Small intestine (tissue), 7 donors: ENCODE data around the gene PHRF1. TPM values are rescaled to one million over a fixed set of nuclear protein-coding genes. Genes with fewer than 3 reads are reported as not detected.

ENCODE experiments used
- DNase-seq, 2 donors: peaks; one replicate each; pipeline versions ENCODE4 v3.0.0 to v3.0.0-alpha.2; 2013
- FAIRE-seq: peaks from 2 replicates; lab custom pipeline; 2012; peaks lifted over from hg19 to GRCh38; lab: Jason Lieb, UNC
- H3K27ac ChIP-seq, 3 donors: one replicate each; pipeline ENCODE4 v1.5.1; 2013; ENCODE audit warnings: low read length in 2 of 3, mild to moderate bottlenecking in 2 of 3, control low read depth in 1 of 3, inconsistent platforms in 1 of 3, low read depth in 1 of 3, moderate library complexity in 1 of 3
- H3K27me3 ChIP-seq, 3 donors: one replicate each; pipeline ENCODE4 v1.6.1; 2013; ENCODE audit warnings: low read length in 3 of 3, inconsistent platforms in 1 of 3; ENCODE audit not compliant: control insufficient read depth in 3 of 3, insufficient read depth in 3 of 3
- H3K36me3 ChIP-seq, 3 donors: one replicate each; pipeline ENCODE4 v1.6.1; 2013; ENCODE audit warnings: low read length in 3 of 3, inconsistent platforms in 1 of 3, low read depth in 1 of 3, mild to moderate bottlenecking in 1 of 3, moderate library complexity in 1 of 3; ENCODE audit not compliant: control insufficient read depth in 3 of 3, insufficient read depth in 2 of 3
- H3K4me1 ChIP-seq, 3 donors: one replicate each; pipeline ENCODE4 v1.6.1; 2013; ENCODE audit warnings: low read length in 2 of 3, inconsistent platforms in 1 of 3, low read depth in 1 of 3, mild to moderate bottlenecking in 1 of 3, moderate library complexity in 1 of 3; ENCODE audit not compliant: control insufficient read depth in 3 of 3, insufficient read depth in 2 of 3
- H3K4me3 ChIP-seq, 3 donors: one replicate each; pipeline ENCODE4 v1.5.1; 2013; ENCODE audit warnings: low read length in 3 of 3, control low read depth in 1 of 3, inconsistent platforms in 1 of 3, low read depth in 1 of 3, mild to moderate bottlenecking in 1 of 3, moderate library complexity in 1 of 3
- H3K9me3 ChIP-seq, 2 donors: one replicate each; pipeline ENCODE4 v1.6.1; 2013; ENCODE audit warnings: low read depth in 1 of 2, low read length in 1 of 2; ENCODE audit not compliant: control insufficient read depth in 2 of 2, insufficient read depth in 1 of 2
- WGBS, 3 donors: extraction: QIAGEN DNeasy Blood & Tissue Kit; methylation state at CpG; one replicate each; pipeline ENCODE4 v1.1.7; 2013; 5-methylcytosine and 5-hydroxymethylcytosine counted together
- polyA plus RNA-seq, 4 donors: library from polyadenylated mRNA; stranded (reverse) in 3 of 4; unstranded in 1 of 4; fragments of 200-250 nt in 3 of 4; fragments of 120-200 nt in 1 of 4; gene quantifications; one replicate each; pipeline versions ENCODE4 v1.2.1 to v1.2.3, GENCODE V29; 2013
- donor health status: healthy with polysubstance abuse.
- donor health status: control.
- donor health status: control.
- donor health status: Bipolar disorder and iron deficiency.
- donor health status: healthy.

The PHRF1 gene
- polyA plus RNA-seq, 4 donors, result 14.6 to 43.3 (median 23.6) TPM

- Histone ChIP-seq H3K9me3 (no peaks in the 10 kb centered on the region), H3K36me3 (peaks cover 0 to 45% (median 7%) of the 10 kb centered on the region in 3 donors), H3K27ac (no peak overlapping the region), H3K27me3 (peaks cover 0 to 6% (median 0%) of the 10 kb centered on the region in 3 donors), H3K4me1 (peaks cover 0 to 43% (median 1%) of the 10 kb centered on the region in 3 donors), H3K4me3 (no peak overlapping the region)
- FAIRE-seq (no peak), DNase-seq (no peak)
- WGBS, 3 donors, result 79 to 85% (median 80%) methylated on average over 12 of the region's 12 CpGs
These were observed 12.3 kb upstream of the PHRF1 start for GRCh38 chr11:563812-564578.

GRCh38 chr11:565921-566509 lies 10.3 kb upstream of the PHRF1 start:
- H3K27ac ChIP-seq, result peak overlapping the region in 1 of 3 donors; percentile 26
- H3K9me3 ChIP-seq, result no peaks in the 10 kb centered on the region
- WGBS, 3 donors, result 71 to 80% (median 80%) methylated on average over 12 of the region's 12 CpGs

GRCh38 chr11:567011-567628 lies 9.2 kb upstream of the PHRF1 start:
- H3K36me3 ChIP-seq, result peaks cover 0 to 39% (median 7%) of the 10 kb centered on the region in 3 donors
- FAIRE-seq, result no peak
- WGBS, 3 donors, result 72 to 91% (median 90%) methylated on average over 17 to 18 of the region's 18 CpGs
- H3K4me3 ChIP-seq, result peak overlapping the region in 2 of 3 donors; percentile 46 to 51
- DNase-seq, result no peak
- H3K9me3 ChIP-seq, result no peaks in the 10 kb centered on the region
- peaks cover 3 to 28% (median 7%) of the 10 kb centered on the region in 3 donors for H3K4me1 ChIP-seq
- H3K27me3 ChIP-seq, result peaks cover 0 to 8% (median 2%) of the 10 kb centered on the region in 3 donors
- peak overlapping the region in 2 of 3 donors; percentile 17 to 32 for H3K27ac ChIP-seq

More at GRCh38 chr11:565921-566509, 10.3 kb upstream of the PHRF1 start:
- peaks cover 3 to 35% (median 7%) of the 10 kb centered on the region in 3 donors for H3K4me1 ChIP-seq
- peaks cover 0 to 45% (median 7%) of the 10 kb centered on the region in 3 donors for H3K36me3 ChIP-seq
- no peak overlapping the region for H3K4me3 ChIP-seq
- H3K27me3 ChIP-seq, result peaks cover 0 to 8% (median 0%) of the 10 kb centered on the region in 3 donors
- DNase-seq, result no peak
- FAIRE-seq, result no peak

DNA sequence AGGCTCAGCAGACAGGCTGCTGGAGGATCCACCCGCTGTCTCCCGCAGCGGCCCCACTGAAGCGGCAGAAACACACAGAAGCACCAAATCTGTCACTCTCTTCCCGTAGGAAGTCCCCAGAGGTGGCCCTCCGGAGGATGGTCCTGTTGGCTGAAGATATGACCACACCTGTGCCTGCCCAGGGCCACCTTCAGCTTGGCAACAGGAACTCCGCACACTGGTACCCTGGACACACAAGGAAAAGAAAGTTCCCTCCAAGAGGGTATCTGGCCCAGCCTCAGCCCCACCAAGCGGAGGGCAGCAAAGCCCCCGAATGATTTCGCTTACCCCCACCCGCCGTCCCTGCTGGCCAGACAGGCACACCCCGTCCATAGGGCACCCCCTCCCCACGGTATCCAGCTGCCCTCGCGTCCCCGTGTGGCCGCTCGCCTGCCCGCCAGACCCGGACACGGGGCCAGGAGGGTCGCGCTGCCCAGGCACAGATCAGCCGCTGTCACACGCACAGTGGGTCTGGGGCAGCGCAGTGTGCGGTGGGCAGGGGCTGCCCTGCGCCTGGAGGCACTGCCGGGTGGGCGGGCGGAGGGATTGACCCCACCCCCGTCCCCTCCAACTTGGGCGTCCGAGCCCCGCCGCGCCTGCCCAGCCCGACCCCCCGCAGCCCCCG lies 8.5 kb upstream of the PHRF1 start:
- no peaks in the 10 kb centered on the region for H3K9me3 ChIP-seq
- 26 to 40% (median 35%) methylated on average over 27 to 41 of the region's 41 CpGs for WGBS, 3 donors
- H3K36me3 ChIP-seq, result peaks cover 0 to 32% (median 2%) of the 10 kb centered on the region in 3 donors
- H3K4me3 ChIP-seq, result peak overlapping the region; percentile 51 to 87 (median 60)
- FAIRE-seq (no peak), DNase-seq (peak in 1 of 2 donors; percentile 32)
- peaks cover 3 to 22% (median 7%) of the 10 kb centered on the region in 3 donors for H3K4me1 ChIP-seq
- H3K27me3 ChIP-seq, result peaks cover 0 to 9% (median 2%) of the 10 kb centered on the region in 3 donors
- H3K27ac ChIP-seq, result peak overlapping the region in 2 of 3 donors; percentile 43 to 79

- Histone ChIP-seq H3K36me3 (peaks cover 0 to 24% (median 0%) of the 10 kb centered on the region in 3 donors), H3K9me3 (no peaks in the 10 kb centered on the region), H3K27me3 (peaks cover 0 to 16% (median 2%) of the 10 kb centered on the region in 3 donors), H3K4me3 (peak overlapping the region; percentile 58 to 87 (median 87)), H3K27ac (peak overlapping the region; percentile 6 to 96 (median 82)), H3K4me1 (peaks cover 3 to 22% (median 7%) of the 10 kb centered on the region in 3 donors)
- no peak for FAIRE-seq
- 1% methylated on average over 52 to 123 of the region's 123 CpGs for WGBS, 3 donors
- DNase-seq, result peak; percentile 94 to 98
These were observed 7.7 kb upstream of the PHRF1 start for GRCh38 chr11:568306-569157.

DNA sequence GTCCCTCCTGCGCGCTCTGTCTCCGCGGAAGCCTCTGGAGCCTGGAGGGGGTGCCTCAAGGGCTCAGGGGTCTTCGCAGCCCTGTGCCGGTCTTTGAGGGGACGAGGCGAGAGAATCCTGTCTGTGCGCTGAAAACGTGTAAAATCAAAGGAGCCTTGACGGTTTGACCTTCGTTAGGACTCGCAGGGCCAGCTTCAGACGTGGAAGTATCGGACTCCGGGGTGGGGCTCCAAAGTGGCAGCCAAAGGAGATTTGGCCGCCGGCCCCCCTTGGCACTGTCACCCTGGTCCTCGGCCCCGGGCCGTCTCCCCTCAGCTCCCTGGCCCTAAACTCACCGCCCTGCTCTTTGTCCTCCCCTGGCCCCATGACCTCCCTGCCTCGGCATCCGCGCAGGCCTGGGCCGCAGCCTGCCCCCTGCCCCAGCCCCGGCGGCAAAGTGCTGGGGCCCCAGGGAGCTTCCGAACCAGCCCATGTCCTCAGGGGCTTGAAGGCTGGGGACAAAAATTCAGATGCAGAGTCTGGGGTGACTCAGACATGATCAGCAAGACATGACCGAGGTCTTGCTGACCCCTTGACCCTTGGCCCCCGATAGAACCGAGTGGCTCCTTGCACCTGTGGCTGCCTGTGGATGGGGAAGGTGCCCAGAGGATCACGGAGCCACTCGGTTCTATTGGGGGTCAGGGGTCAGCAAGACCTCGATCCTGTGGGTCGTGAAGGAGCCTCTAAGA lies 6.9 kb upstream of the PHRF1 start:
- H3K27ac ChIP-seq, result peak overlapping the region; percentile 6 to 96 (median 82)
- DNase-seq (peak in 1 of 2 donors; percentile 48), FAIRE-seq (no peak)
- no peaks in the 10 kb centered on the region for H3K9me3 ChIP-seq
- H3K36me3 ChIP-seq, result peaks cover 0 to 17% (median 0%) of the 10 kb centered on the region in 3 donors
- H3K27me3 ChIP-seq, result peaks cover 0 to 21% (median 2%) of the 10 kb centered on the region in 3 donors
- H3K4me3 ChIP-seq, result peak overlapping the region; percentile 58 to 87 (median 87)
- WGBS, 3 donors, result 10 to 35% (median 23%) methylated on average over 36 of the region's 36 CpGs
- peaks cover 3 to 24% (median 7%) of the 10 kb centered on the region in 3 donors for H3K4me1 ChIP-seq

DNA sequence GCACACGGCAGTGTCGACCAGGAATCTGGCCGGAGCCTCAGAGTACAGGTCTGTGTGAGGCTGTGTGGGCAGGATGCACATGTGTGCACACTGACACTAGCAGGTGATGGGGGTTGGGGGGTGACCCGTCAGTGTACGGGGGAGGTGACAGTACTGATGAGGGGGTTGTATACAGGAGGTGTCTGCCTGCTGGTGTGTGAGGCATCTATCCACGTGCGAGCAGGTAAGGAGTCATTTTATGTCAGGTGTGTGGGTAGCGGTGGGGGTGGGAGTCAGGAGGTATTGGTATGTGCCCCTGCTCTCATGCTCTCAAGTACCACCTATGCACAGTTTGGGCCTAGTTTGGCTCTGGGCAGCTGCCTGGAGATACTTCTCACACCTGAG lies 4.5 kb upstream of the PHRF1 start:
- H3K4me3 ChIP-seq, result no peak overlapping the region
- 71 to 74% (median 72%) methylated on average over 8 of the region's 8 CpGs for WGBS, 3 donors
- FAIRE-seq (no peak), DNase-seq (no peak)
- H3K36me3 ChIP-seq, result peaks cover 0 to 7% (median 0%) of the 10 kb centered on the region in 3 donors
- no peak overlapping the region for H3K27ac ChIP-seq
- H3K4me1 ChIP-seq, result peaks cover 4 to 34% (median 12%) of the 10 kb centered on the region in 3 donors
- H3K9me3 ChIP-seq, result no peaks in the 10 kb centered on the region
- peaks cover 0 to 30% (median 7%) of the 10 kb centered on the region in 3 donors for H3K27me3 ChIP-seq
